HCT116 (cell line): ENCODE measurements around the gene BCL11B. TPM values are rescaled to one million over a fixed set of nuclear protein-coding genes. Genes with fewer than 3 reads are reported as not detected.

Experiments
- ATAC-seq: fragments of 200-7000 bp; cut with Tn5 transposase; 2 replicates; pipeline ENCODE4 v1.9.1; 2020; ENCODE audit warnings: mild to moderate bottlenecking, moderate library complexity
- BruUV-seq: library from RNA; stranded (reverse); fragments of 400-500 nt; replicated peaks from 2 replicates; lab custom pipeline; 2021; lab: Mats Ljungman, UMichigan
- CTCF ChIA-PET: fragments of 300-600 bp; sonication (Branson Sonifier 250); formaldehyde crosslinking; loops from one replicate; lab custom pipeline; 2021; ENCODE audit warnings: antibody characterized with exemption; lab: Charles Lee
- POLR2A ChIA-PET: fragments of 300-600, 350-600 bp; sonication (Branson Sonifier 250); formaldehyde crosslinking; loops from one replicate; lab custom pipeline; 2021; ENCODE audit warnings: antibody characterized with exemption; lab: Charles Lee
- RAD21 ChIA-PET, 2 experiments: fragments of 300-600 bp; sonication (Branson Sonifier 250); formaldehyde crosslinking; loops; one replicate each; lab custom pipeline; 2023; ENCODE audit warnings: low total read pairs in 2 of 2; ENCODE audit not compliant: uncharacterized antibody in 2 of 2, unreplicated experiment in 2 of 2, low non-redundant PET in 1 of 2; lab: Charles Lee
- DNase-seq: peaks from one replicate; pipeline ENCODE4 v3.0.0-alpha.2; 2010; ENCODE audit warnings: low read depth, low spot score
- H2AFZ ChIP-seq: fragments of 200-600 bp; shearing (Covaris generic), sonication (generic); 2 replicates; pipeline ENCODE4 v1.6.1; 2017; ENCODE audit warnings: low read depth, mixed run types, mixed read lengths, antibody characterized with exemption, low read length; ENCODE audit not compliant: poor library complexity, severe bottlenecking
- H3K27ac ChIP-seq: 2 replicates; pipeline ENCODE4 v1.5.1; 2012; ENCODE audit warnings: low read depth, low read length
- H3K27me3 ChIP-seq: fragments of 200-600 bp; sonication (generic); 2 replicates; pipeline ENCODE4 v1.6.1; 2016; ENCODE audit warnings: mixed run types, low read length, mixed read lengths; ENCODE audit not compliant: insufficient read depth
- H3K36me3 ChIP-seq, 2 experiments: fragments of 200-500 bp in 1 of 2; fragments of 200-600 bp in 1 of 2; sonication (Bioruptor generic) in 1 of 2; sonication (generic) in 1 of 2; 2 replicates each; pipeline versions ENCODE4 v1.5.1 to v1.6.1; 2014 to 2016; ENCODE audit warnings: low read length in 2 of 2, inconsistent platforms in 1 of 2, mixed read lengths in 1 of 2, mixed run types in 1 of 2; ENCODE audit not compliant: insufficient read depth in 2 of 2, control insufficient read depth in 1 of 2
- H3K4me1 ChIP-seq, 2 experiments: fragments of 200-600 bp in 1 of 2; sonication (generic) in 1 of 2; 2 replicates each; pipeline versions ENCODE4 v1.5.1 to v1.6.1; 2012 to 2017; ENCODE audit warnings: low read length in 2 of 2, inconsistent platforms in 1 of 2, mild to moderate bottlenecking in 1 of 2, mixed read lengths in 1 of 2, mixed run types in 1 of 2, moderate library complexity in 1 of 2; ENCODE audit not compliant: insufficient read depth in 2 of 2, control insufficient read depth in 1 of 2
- H3K4me2 ChIP-seq: fragments of 200-600 bp; sonication (generic); 2 replicates; pipeline ENCODE4 v1.6.1; 2017; ENCODE audit warnings: mixed run types, low read length, mixed read lengths
- H3K4me3 ChIP-seq, 2 experiments: fragments of 200-600 bp in 1 of 2; sonication (generic) in 1 of 2; replicated peaks in 1 of 2; 2 replicates each; pipeline ENCODE4 v1.5.1; 2011 to 2016; ENCODE audit warnings: low read length in 2 of 2, control low read depth in 1 of 2, low read depth in 1 of 2, mild to moderate bottlenecking in 1 of 2, mixed read lengths in 1 of 2, mixed run types in 1 of 2
- H3K79me2 ChIP-seq: fragments of 200-600 bp; sonication (generic); 2 replicates; pipeline ENCODE4 v1.6.1; 2017; ENCODE audit warnings: mild to moderate bottlenecking, mixed run types, low read length, moderate library complexity, mixed read lengths; ENCODE audit not compliant: insufficient read depth
- H3K9ac ChIP-seq: fragments of 200-600 bp; sonication (generic); 2 replicates; pipeline ENCODE4 v1.6.1; 2016; ENCODE audit warnings: low read length, mixed read lengths
- H3K9me2 ChIP-seq: fragments of 200-600 bp; sonication (generic), shearing (Covaris generic); 2 replicates; pipeline ENCODE4 v1.6.1; 2017; ENCODE audit warnings: mixed run types, mild to moderate bottlenecking, moderate library complexity; ENCODE audit not compliant: insufficient read depth
- H3K9me3 ChIP-seq, 2 experiments: fragments of 200-500 bp in 1 of 2; fragments of 200-600 bp in 1 of 2; sonication (Bioruptor generic) in 1 of 2; sonication (generic) in 1 of 2; 2 replicates each; pipeline ENCODE4 v1.6.1; 2014 to 2017; ENCODE audit warnings: low read length in 2 of 2, mixed read lengths in 2 of 2, inconsistent platforms in 1 of 2, low read depth in 1 of 2, mild to moderate bottlenecking in 1 of 2, mixed run types in 1 of 2, moderate library complexity in 1 of 2; ENCODE audit not compliant: control insufficient read depth in 1 of 2, insufficient read depth in 1 of 2
- H4K20me1 ChIP-seq: fragments of 200-600 bp; sonication (generic), shearing (Covaris generic); 2 replicates; pipeline ENCODE4 v1.6.1; 2017; ENCODE audit warnings: mixed run types, mild to moderate bottlenecking, moderate library complexity; ENCODE audit not compliant: insufficient read depth
- CBX3 ChIP-seq: IDR thresholded peaks from 2 replicates; pipeline ENCODE4 v1.6.1; 2012; ENCODE audit warnings: low read depth
- CEBPB ChIP-seq: IDR thresholded peaks from 2 replicates; pipeline ENCODE4 v1.6.1; 2012; ENCODE audit warnings: low read depth
- EGR1 ChIP-seq: IDR thresholded peaks from 2 replicates; pipeline ENCODE4 v1.6.1; 2012; ENCODE audit warnings: low read depth
- ELF1 ChIP-seq: IDR thresholded peaks from 2 replicates; pipeline ENCODE4 v1.6.1; 2012; ENCODE audit warnings: low read depth, borderline replicate concordance
- EZH2phosphoT487 ChIP-seq: fragments of 200-600 bp; IDR thresholded peaks from 2 replicates; pipeline ENCODE4 v1.6.1; 2018; ENCODE audit warnings: antibody characterized with exemption, borderline replicate concordance
- JUND ChIP-seq: IDR thresholded peaks from 2 replicates; pipeline ENCODE4 v1.6.1; 2012
- POLR2AphosphoS5 ChIP-seq: IDR thresholded peaks from 2 replicates; pipeline ENCODE4 v1.6.1; 2011; ENCODE audit warnings: mild to moderate bottlenecking, low read depth, low read length, moderate library complexity
- SIN3A ChIP-seq: IDR thresholded peaks from 2 replicates; pipeline ENCODE4 v1.6.1; 2012; ENCODE audit warnings: low read depth
- SP1 ChIP-seq: IDR thresholded peaks from 2 replicates; pipeline ENCODE4 v1.6.1; 2012; ENCODE audit warnings: low read depth
- TCF7L2 ChIP-seq: IDR thresholded peaks from 2 replicates; pipeline ENCODE4 v1.7.0; 2011; ENCODE audit warnings: borderline replicate concordance, inconsistent platforms; ENCODE audit not compliant: insufficient read depth, insufficient read length; ENCODE audit errors: extremely low read depth
- YY1 ChIP-seq: IDR thresholded peaks from 2 replicates; pipeline ENCODE4 v1.6.1; 2011; ENCODE audit warnings: low read length, low read depth, moderate library complexity, mild to moderate bottlenecking; ENCODE audit not compliant: insufficient replicate concordance; ENCODE audit errors: extremely low read depth
- ZFX ChIP-seq: fragments of 450-650 bp; IDR thresholded peaks from 2 replicates; pipeline ENCODE4 v1.6.1; 2017
- intact Hi-C: fragments of 100-400 bp; cut with micrococcal nuclease; formaldehyde crosslinking; loops from 2 replicates; pipeline ENCODE4 v1.10.0; 2022
- total RNA-seq: library from RNA; stranded (reverse); gene quantifications from one replicate; pipeline ENCODE4 v1.2.1, GENCODE V29; 2021; ENCODE audit not compliant: unreplicated experiment
- TF ChIP-seq, protein P1 (sequence below): IDR thresholded peaks from 2 replicates; pipeline ENCODE4 v1.6.1; 2011; ENCODE audit warnings: mild to moderate bottlenecking, low read length, moderate library complexity; ENCODE audit not compliant: insufficient replicate concordance; ENCODE audit errors: extremely low read depth
- TF ChIP-seq, protein P2 (sequence below): IDR thresholded peaks from 2 replicates; pipeline ENCODE4 v1.6.1; 2012; ENCODE audit warnings: low read depth
- TF ChIP-seq, protein P3 (sequence below): IDR thresholded peaks from 2 replicates; pipeline ENCODE4 v1.6.1; 2012
- TF ChIP-seq, protein P4 (sequence below): IDR thresholded peaks from 2 replicates; pipeline ENCODE4 v1.6.1; 2012
- TF ChIP-seq, protein P5 (sequence below), 3 experiments: fragments of 200-600 bp in 1 of 3; sonication (generic) in 1 of 3; IDR thresholded peaks in 2 of 3; conservative IDR thresholded peaks in 1 of 3; 2 replicates each; pipeline ENCODE4 v1.5.1; 2012 to 2017; ENCODE audit warnings: low read depth in 2 of 3, low read length in 2 of 3, antibody characterized with exemption in 1 of 3, borderline replicate concordance in 1 of 3, control low read depth in 1 of 3, mild to moderate bottlenecking in 1 of 3, mixed read lengths in 1 of 3, mixed run types in 1 of 3, moderate library complexity in 1 of 3; ENCODE audit not compliant: insufficient read depth in 1 of 3

Gene BCL11B
- total RNA-seq, 1 experiment from 2014 or later: 1.1 TPM

DNA sequence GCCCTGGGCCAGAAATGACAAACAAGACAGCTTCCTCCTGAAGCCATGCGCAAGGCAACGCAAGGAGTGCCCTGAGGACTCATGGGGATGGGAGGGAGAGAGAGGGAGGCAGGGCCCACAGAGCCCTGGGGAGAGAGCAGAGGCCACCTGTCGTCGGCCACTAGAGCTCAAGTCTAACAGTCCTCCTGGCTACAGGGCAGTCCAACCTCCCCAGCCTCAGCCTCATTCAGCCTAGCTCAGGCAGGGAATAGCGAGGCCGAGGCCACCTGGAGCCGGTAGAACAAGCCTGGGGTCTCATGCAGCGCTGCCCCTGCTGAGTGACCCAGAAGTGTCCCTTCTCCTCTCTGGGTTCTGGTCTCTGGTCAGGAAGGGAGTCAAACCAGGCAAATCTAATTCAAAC, 69.5 kb downstream of the BCL11B start:
- CTCF ChIA-PET: no interaction called here
- H2AFZ ChIP-seq: no peak overlapping the region
- TF ChIP-seq TCF7L2 (no peak), ZFX (no peak), POLR2AphosphoS5 (no peak), EGR1 (no peak), ELF1 (no peak), EZH2phosphoT487 (no peak), SP1 (no peak), CBX3 (no peak), YY1 (no peak), SIN3A (no peak), JUND (no peak), CEBPB (no peak)
- TF ChIP-seq, protein P1, sequence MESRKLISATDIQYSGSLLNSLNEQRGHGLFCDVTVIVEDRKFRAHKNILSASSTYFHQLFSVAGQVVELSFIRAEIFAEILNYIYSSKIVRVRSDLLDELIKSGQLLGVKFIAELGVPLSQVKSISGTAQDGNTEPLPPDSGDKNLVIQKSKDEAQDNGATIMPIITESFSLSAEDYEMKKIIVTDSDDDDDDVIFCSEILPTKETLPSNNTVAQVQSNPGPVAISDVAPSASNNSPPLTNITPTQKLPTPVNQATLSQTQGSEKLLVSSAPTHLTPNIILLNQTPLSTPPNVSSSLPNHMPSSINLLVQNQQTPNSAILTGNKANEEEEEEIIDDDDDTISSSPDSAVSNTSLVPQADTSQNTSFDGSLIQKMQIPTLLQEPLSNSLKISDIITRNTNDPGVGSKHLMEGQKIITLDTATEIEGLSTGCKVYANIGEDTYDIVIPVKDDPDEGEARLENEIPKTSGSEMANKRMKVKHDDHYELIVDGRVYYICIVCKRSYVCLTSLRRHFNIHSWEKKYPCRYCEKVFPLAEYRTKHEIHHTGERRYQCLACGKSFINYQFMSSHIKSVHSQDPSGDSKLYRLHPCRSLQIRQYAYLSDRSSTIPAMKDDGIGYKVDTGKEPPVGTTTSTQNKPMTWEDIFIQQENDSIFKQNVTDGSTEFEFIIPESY: no peak
- TF ChIP-seq, protein P2, sequence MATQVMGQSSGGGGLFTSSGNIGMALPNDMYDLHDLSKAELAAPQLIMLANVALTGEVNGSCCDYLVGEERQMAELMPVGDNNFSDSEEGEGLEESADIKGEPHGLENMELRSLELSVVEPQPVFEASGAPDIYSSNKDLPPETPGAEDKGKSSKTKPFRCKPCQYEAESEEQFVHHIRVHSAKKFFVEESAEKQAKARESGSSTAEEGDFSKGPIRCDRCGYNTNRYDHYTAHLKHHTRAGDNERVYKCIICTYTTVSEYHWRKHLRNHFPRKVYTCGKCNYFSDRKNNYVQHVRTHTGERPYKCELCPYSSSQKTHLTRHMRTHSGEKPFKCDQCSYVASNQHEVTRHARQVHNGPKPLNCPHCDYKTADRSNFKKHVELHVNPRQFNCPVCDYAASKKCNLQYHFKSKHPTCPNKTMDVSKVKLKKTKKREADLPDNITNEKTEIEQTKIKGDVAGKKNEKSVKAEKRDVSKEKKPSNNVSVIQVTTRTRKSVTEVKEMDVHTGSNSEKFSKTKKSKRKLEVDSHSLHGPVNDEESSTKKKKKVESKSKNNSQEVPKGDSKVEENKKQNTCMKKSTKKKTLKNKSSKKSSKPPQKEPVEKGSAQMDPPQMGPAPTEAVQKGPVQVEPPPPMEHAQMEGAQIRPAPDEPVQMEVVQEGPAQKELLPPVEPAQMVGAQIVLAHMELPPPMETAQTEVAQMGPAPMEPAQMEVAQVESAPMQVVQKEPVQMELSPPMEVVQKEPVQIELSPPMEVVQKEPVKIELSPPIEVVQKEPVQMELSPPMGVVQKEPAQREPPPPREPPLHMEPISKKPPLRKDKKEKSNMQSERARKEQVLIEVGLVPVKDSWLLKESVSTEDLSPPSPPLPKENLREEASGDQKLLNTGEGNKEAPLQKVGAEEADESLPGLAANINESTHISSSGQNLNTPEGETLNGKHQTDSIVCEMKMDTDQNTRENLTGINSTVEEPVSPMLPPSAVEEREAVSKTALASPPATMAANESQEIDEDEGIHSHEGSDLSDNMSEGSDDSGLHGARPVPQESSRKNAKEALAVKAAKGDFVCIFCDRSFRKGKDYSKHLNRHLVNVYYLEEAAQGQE: no peak
- TF ChIP-seq, protein P3, sequence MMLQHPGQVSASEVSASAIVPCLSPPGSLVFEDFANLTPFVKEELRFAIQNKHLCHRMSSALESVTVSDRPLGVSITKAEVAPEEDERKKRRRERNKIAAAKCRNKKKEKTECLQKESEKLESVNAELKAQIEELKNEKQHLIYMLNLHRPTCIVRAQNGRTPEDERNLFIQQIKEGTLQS: no peak
- TF ChIP-seq, protein P4, sequence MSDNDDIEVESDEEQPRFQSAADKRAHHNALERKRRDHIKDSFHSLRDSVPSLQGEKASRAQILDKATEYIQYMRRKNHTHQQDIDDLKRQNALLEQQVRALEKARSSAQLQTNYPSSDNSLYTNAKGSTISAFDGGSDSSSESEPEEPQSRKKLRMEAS: no peak
- TF ChIP-seq, protein P5, sequence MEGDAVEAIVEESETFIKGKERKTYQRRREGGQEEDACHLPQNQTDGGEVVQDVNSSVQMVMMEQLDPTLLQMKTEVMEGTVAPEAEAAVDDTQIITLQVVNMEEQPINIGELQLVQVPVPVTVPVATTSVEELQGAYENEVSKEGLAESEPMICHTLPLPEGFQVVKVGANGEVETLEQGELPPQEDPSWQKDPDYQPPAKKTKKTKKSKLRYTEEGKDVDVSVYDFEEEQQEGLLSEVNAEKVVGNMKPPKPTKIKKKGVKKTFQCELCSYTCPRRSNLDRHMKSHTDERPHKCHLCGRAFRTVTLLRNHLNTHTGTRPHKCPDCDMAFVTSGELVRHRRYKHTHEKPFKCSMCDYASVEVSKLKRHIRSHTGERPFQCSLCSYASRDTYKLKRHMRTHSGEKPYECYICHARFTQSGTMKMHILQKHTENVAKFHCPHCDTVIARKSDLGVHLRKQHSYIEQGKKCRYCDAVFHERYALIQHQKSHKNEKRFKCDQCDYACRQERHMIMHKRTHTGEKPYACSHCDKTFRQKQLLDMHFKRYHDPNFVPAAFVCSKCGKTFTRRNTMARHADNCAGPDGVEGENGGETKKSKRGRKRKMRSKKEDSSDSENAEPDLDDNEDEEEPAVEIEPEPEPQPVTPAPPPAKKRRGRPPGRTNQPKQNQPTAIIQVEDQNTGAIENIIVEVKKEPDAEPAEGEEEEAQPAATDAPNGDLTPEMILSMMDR (IDR thresholded peaks at IDR 0.05 in 2 of 3, conservative IDR thresholded peaks at IDR 0.05 in 1 of 3; ENCODE audit: borderline replicate concordance in 1 of 3, insufficient read depth in 1 of 3, low read depth in 2 of 3, low read length in 2 of 3): no peak
- H4K20me1 ChIP-seq: no peaks in the 10 kb centered on the region
- H3K36me3 ChIP-seq: no peaks in the 10 kb centered on the region
- no peak overlapping the region for H3K27ac ChIP-seq
- ATAC-seq (no peak), DNase-seq (no peak)
- no peak overlapping the region for H3K9ac ChIP-seq
- no peaks in the 10 kb centered on the region for H3K79me2 ChIP-seq
- RAD21 ChIA-PET: no interaction called here
- H3K4me3 ChIP-seq: no peak overlapping the region
- BruUV-seq: no TSS peak
- intact Hi-C loops: no loop called here
- H3K9me3 ChIP-seq: no peaks in the 10 kb centered on the region
- no peak overlapping the region for H3K4me2 ChIP-seq
- POLR2A ChIA-PET: no interaction called here
- H3K4me1 ChIP-seq: no peaks in the 10 kb centered on the region
- H3K9me2 ChIP-seq: no peaks in the 10 kb centered on the region
- no peaks in the 10 kb centered on the region for H3K27me3 ChIP-seq
